Stimulated activated memory B cell treated with anti-CD40 and anti-IgM and Interleukin-4, amounts not matched to agents 10 μg/mL and 1 μg/mL and 100 μg/mL, for 72 hours (primary cell): Measurements from ENCODE around the gene FAM174B.
"Not testable (repeated sequence)": the region's sequence is repeated elsewhere in the genome, so short reads cannot be mapped to it uniquely, and the experiment has no call there.

Experiments used
- ATAC-seq: fragments of 150-1000 bp; cut with Tn5 transposase; 2 replicates; pipeline ENCODE4 v1.10.0; 2021
- H3K27ac Mint-ChIP-seq: one replicate; pipeline ENCODE4 v1.8.0; 2022; ENCODE audit warnings: mild to moderate bottlenecking, mixed read lengths
- H3K27me3 Mint-ChIP-seq: one replicate; pipeline ENCODE4 v1.8.0; 2022; ENCODE audit warnings: mixed read lengths
- H3K36me3 Mint-ChIP-seq: one replicate; pipeline ENCODE4 v1.8.0; 2022; ENCODE audit warnings: mixed read lengths
- H3K4me1 Mint-ChIP-seq: one replicate; pipeline ENCODE4 v1.8.0; 2022; ENCODE audit warnings: mixed read lengths
- H3K4me3 Mint-ChIP-seq: one replicate; pipeline ENCODE4 v1.8.0; 2022; ENCODE audit warnings: mild to moderate bottlenecking, moderate library complexity, mixed read lengths
- H3K9me3 Mint-ChIP-seq: one replicate; pipeline ENCODE4 v1.8.0; 2022; ENCODE audit warnings: mixed read lengths

Gene FAM174B

GRCh38 chr15:92608866-92609700 is 46.5 kb downstream of the FAM174B start:
- Mint-ChIP-seq H3K4me1 (no peaks in the 10 kb centered on the region), H3K9me3 (peaks cover 6% of the 10 kb centered on the region), H3K27me3 (peaks cover 8% of the 10 kb centered on the region), H3K36me3 (no peaks in the 10 kb centered on the region), H3K4me3 (no peak overlapping the region), H3K27ac (no peak overlapping the region)
- ATAC-seq: no peak

GRCh38 chr15:92606836-92607150 is 48.8 kb downstream of the FAM174B start:
- not testable (repeated sequence) for H3K4me1 Mint-ChIP-seq, H3K9me3 Mint-ChIP-seq, H3K36me3 Mint-ChIP-seq, H3K27me3 Mint-ChIP-seq, ATAC-seq, H3K27ac Mint-ChIP-seq, H3K4me3 Mint-ChIP-seq

- no peak overlapping the region for H3K27ac Mint-ChIP-seq
- H3K4me3 Mint-ChIP-seq: no peak overlapping the region
- peaks cover 6% of the 10 kb centered on the region for H3K9me3 Mint-ChIP-seq
- H3K36me3 Mint-ChIP-seq: no peaks in the 10 kb centered on the region
- H3K4me1 Mint-ChIP-seq: no peaks in the 10 kb centered on the region
- peaks cover 8% of the 10 kb centered on the region for H3K27me3 Mint-ChIP-seq
- no peak for ATAC-seq
Observed at GRCh38 chr15:92606126-92606835, 49.3 kb downstream of the FAM174B start.

- peaks cover 6% of the 10 kb centered on the region for H3K9me3 Mint-ChIP-seq
- H3K27me3 Mint-ChIP-seq: peaks cover 8% of the 10 kb centered on the region
- no peak for ATAC-seq
- no peaks in the 10 kb centered on the region for H3K4me1 Mint-ChIP-seq
- no peaks in the 10 kb centered on the region for H3K36me3 Mint-ChIP-seq
- H3K27ac Mint-ChIP-seq: no peak overlapping the region
- no peak overlapping the region for H3K4me3 Mint-ChIP-seq
Observed at GRCh38 chr15:92605225-92605944, 50.2 kb downstream of the FAM174B start.

- ATAC-seq: no peak
- H3K36me3 Mint-ChIP-seq: no peaks in the 10 kb centered on the region
- no peak overlapping the region for H3K4me3 Mint-ChIP-seq
- no peak overlapping the region for H3K27ac Mint-ChIP-seq
- H3K9me3 Mint-ChIP-seq: peaks cover 6% of the 10 kb centered on the region
- H3K27me3 Mint-ChIP-seq: peaks cover 14% of the 10 kb centered on the region
- H3K4me1 Mint-ChIP-seq: no peaks in the 10 kb centered on the region
Observed at GRCh38 chr15:92603743-92604470, 51.7 kb downstream of the FAM174B start.

GRCh38 chr15:92603278-92603677 is 52.3 kb downstream of the FAM174B start:
- no peaks in the 10 kb centered on the region for H3K36me3 Mint-ChIP-seq
- H3K4me3 Mint-ChIP-seq: no peak overlapping the region
- no peak overlapping the region for H3K27ac Mint-ChIP-seq
- ATAC-seq: no peak
- peaks cover 6% of the 10 kb centered on the region for H3K9me3 Mint-ChIP-seq
- H3K27me3 Mint-ChIP-seq: peaks cover 18% of the 10 kb centered on the region
- no peaks in the 10 kb centered on the region for H3K4me1 Mint-ChIP-seq

- Mint-ChIP-seq H3K9me3 (peaks cover 6% of the 10 kb centered on the region), H3K36me3 (no peaks in the 10 kb centered on the region), H3K4me3 (no peak overlapping the region), H3K27me3 (peaks cover 12% of the 10 kb centered on the region), H3K27ac (no peak overlapping the region), H3K4me1 (no peaks in the 10 kb centered on the region)
- ATAC-seq: no peak
Observed at GRCh38 chr15:92602267-92602593, 53.3 kb downstream of the FAM174B start.

GRCh38 chr15:92601592-92602266 is 53.8 kb downstream of the FAM174B start:
- H3K4me1 Mint-ChIP-seq: no peaks in the 10 kb centered on the region
- H3K27ac Mint-ChIP-seq: no peak overlapping the region
- ATAC-seq: no peak
- H3K4me3 Mint-ChIP-seq: no peak overlapping the region
- no peaks in the 10 kb centered on the region for H3K36me3 Mint-ChIP-seq
- H3K27me3 Mint-ChIP-seq: peaks cover 17% of the 10 kb centered on the region
- peaks cover 6% of the 10 kb centered on the region for H3K9me3 Mint-ChIP-seq

GRCh38 chr15:92600856-92601255 is 54.7 kb downstream of the FAM174B start:
- Mint-ChIP-seq H3K4me3 (no peak overlapping the region), H3K27me3 (peaks cover 25% of the 10 kb centered on the region), H3K4me1 (no peaks in the 10 kb centered on the region), H3K27ac (no peak overlapping the region), H3K9me3 (peaks cover under 1% of the 10 kb centered on the region), H3K36me3 (no peaks in the 10 kb centered on the region)
- no peak for ATAC-seq

GRCh38 chr15:92599394-92599970 is 56.1 kb downstream of the FAM174B start:
- no peaks in the 10 kb centered on the region for H3K9me3 Mint-ChIP-seq
- no peak overlapping the region for H3K4me3 Mint-ChIP-seq
- no peak for ATAC-seq
- no peak overlapping the region for H3K27ac Mint-ChIP-seq
- no peaks in the 10 kb centered on the region for H3K4me1 Mint-ChIP-seq
- no peaks in the 10 kb centered on the region for H3K36me3 Mint-ChIP-seq
- peaks cover 25% of the 10 kb centered on the region for H3K27me3 Mint-ChIP-seq

GRCh38 chr15:92597548-92597947 is 58.0 kb downstream of the FAM174B start:
- Mint-ChIP-seq H3K9me3 (no peaks in the 10 kb centered on the region), H3K36me3 (no peaks in the 10 kb centered on the region), H3K27ac (no peak overlapping the region), H3K27me3 (peaks cover 25% of the 10 kb centered on the region), H3K4me1 (no peaks in the 10 kb centered on the region), H3K4me3 (no peak overlapping the region)
- ATAC-seq: no peak

GRCh38 chr15:92596623-92597022 is 59.0 kb downstream of the FAM174B start:
- H3K27ac Mint-ChIP-seq: no peak overlapping the region
- H3K36me3 Mint-ChIP-seq: no peaks in the 10 kb centered on the region
- H3K9me3 Mint-ChIP-seq: no peaks in the 10 kb centered on the region
- H3K4me3 Mint-ChIP-seq: no peak overlapping the region
- H3K4me1 Mint-ChIP-seq: no peaks in the 10 kb centered on the region
- H3K27me3 Mint-ChIP-seq: peaks cover 25% of the 10 kb centered on the region
- ATAC-seq: no peak

- no peak for ATAC-seq
- Mint-ChIP-seq H3K27me3 (peaks cover 25% of the 10 kb centered on the region), H3K9me3 (no peaks in the 10 kb centered on the region), H3K27ac (no peak overlapping the region), H3K36me3 (no peaks in the 10 kb centered on the region), H3K4me3 (no peak overlapping the region), H3K4me1 (no peaks in the 10 kb centered on the region)
Observed at GRCh38 chr15:92595506-92596381, 59.8 kb downstream of the FAM174B start.

- no peak for ATAC-seq
- no peaks in the 10 kb centered on the region for H3K9me3 Mint-ChIP-seq
- no peaks in the 10 kb centered on the region for H3K4me1 Mint-ChIP-seq
- no peak overlapping the region for H3K27ac Mint-ChIP-seq
- H3K36me3 Mint-ChIP-seq: no peaks in the 10 kb centered on the region
- peaks cover 4% of the 10 kb centered on the region for H3K27me3 Mint-ChIP-seq
- H3K4me3 Mint-ChIP-seq: no peak overlapping the region
Observed at GRCh38 chr15:92591275-92591674, 64.3 kb downstream of the FAM174B start.
